ENCODE data around the gene TNFRSF11A.

Gene TNFRSF11A

GRCh38 chr18:62345909-62346308 lies 20.8 kb downstream of the TNFRSF11A start:
- DNase-seq: no peak

DNA sequence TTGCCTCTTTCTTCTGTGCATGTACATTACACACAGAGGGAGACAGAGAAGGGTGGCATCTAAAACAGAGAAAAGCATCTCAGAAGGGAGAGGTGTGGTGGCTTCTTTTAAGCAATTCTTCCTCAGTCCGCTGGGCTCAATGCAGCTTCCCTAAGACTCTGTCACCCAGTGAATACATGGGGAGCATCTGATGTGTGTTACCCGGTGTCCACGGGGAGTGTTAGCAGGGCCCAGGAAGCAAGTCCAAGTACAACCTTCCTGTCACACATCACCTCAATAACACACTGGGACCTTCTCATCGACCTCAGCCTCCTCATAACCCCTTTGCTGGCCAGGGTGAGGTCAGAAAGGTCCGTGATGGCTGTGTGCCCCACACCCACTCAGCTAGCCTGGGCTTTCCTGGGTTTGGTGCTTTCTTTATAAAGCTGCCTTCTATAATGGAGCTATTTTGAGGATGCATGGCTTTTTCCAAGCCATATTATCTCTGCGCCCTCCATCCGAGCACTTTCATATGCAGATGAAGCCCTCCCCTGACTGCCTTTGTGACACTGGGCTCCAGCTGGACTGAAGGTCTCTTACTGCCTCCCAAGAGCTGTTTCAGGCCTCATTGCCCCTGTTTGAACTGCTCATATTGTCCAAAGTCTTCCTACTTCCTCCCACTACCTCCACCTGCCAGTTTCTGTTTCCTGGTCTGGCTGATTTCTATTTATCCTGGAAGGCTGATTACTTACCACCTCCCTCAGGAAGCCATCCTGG lies 21.4 kb downstream of the TNFRSF11A start:
- no peak for DNase-seq

GRCh38 chr18:62347089-62347506 lies 22.0 kb downstream of the TNFRSF11A start:
- DNase-seq: no peak

DNA sequence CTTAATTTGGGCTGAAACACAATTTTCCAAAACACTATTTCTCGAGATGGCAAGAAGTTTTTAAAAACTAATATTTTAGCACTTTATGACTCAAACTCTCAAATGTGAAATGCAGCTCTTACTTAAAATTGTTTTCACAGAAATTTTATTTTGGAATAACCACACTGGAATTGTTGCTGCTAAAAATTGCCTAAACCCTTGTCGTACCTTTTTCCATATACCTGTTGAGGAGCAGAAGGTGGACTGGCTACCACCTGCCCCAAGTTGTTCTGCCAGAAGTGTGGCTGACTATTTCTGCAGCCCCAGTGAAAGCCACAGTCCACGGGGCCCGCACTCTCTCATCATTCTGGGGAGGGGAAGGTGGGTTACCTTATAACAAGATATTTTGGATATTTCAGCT lies 23.4 kb downstream of the TNFRSF11A start:
- no peak for DNase-seq

- no peak for DNase-seq
Measured at GRCh38 chr18:62353170-62353569, 28.1 kb downstream of the TNFRSF11A start.

DNA sequence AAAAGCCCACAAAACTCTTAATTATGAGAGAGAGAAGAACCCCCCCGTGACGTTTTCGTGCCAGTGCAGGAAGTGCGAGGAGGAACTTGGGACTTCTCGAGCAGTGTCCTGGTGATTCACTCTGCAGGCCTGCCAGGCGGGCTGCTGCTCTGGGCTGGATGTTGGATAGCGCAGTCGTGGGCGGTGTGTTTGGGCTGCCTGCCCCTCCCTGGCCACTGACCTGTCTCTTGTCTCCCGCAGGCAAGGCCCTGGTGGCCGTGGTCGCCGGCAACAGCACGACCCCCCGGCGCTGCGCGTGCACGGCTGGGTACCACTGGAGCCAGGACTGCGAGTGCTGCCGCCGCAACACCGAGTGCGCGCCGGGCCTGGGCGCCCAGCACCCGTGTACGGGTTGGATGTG lies 29.0 kb downstream of the TNFRSF11A start:
- DNase-seq: no peak

GRCh38 chr18:62357079-62357719 lies 32.1 kb downstream of the TNFRSF11A start:
- no peak for DNase-seq

DNA sequence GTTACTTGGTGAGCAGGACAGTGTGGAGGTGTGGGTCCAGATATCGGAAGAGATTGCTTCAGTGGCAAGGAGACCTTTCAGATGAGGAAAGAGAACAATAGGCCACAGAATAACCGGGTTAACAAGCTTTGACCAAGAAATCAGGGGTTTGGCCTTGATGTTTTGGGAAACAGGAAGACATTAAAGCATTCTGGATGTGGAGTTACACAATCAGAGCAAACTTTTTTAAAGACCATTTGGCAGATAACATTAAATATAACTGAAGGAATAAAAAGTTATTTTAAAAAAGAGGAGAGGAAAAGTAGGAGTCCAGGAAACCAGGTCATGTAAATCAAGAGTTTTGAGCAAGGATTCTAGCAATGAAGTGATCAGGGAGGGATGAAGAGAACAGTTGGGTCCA lies 35.7 kb downstream of the TNFRSF11A start:
- DNase-seq: no peak

GRCh38 chr18:62361288-62361687 lies 36.2 kb downstream of the TNFRSF11A start:
- DNase-seq: no peak

DNA sequence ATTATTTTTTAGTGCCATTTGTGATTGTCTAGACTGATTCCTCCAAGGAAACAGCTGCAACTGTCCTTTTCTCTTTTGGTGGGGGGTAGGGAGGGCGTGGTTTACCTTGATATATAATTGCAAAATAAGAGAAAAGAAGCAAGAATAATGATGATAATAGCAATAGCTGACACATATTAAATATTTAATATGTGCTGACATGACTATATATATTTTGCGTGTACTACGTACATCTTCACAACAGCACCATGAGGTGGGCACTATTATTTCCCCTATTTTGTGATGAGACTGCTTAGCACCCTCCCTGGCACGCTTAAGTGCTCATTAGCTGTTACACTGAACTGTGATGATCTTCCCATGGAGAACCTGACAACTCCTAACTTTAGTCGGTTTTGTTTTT lies 39.4 kb downstream of the TNFRSF11A start:
- no peak for DNase-seq

DNA sequence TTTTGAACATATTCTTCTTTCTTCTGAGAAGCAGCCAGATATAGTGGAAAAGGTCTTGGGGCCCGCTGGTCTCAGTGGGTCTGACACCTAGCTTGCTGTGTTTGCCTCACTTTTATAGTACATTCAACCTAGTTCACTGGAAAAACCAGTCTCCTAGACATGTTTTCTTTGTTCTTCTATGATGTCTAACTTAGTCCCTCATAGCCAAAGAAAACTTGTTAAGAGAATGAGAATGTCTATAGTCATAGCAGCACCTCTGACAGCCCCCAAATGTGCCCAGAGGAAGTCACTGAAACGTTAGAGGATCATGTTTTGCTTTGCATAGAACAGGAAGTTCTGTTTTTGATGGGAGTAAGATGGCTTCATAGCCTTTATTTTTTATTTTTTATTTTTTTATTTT lies 40.3 kb downstream of the TNFRSF11A start:
- DNase-seq: no peak

DNA sequence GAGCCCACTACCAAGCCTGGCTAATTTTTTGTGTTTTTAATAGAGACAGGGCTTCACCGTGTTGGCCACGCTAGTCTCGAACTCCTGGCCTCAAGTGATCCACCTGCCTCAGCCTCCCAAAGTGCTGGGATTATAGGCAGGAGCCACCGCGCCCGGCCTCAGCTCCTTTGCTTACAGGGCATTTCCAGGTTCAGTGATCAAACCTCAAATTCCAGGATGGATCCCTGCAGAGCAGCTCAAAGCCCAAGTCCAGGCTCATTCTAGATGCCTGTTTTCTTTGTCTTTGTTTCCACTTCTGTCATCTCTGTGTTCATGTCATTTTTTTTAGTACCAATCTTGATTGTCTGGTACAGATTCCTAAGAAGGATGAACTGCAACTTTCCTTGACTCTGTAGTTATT lies 41.9 kb downstream of the TNFRSF11A start:
- no peak for DNase-seq

DNA sequence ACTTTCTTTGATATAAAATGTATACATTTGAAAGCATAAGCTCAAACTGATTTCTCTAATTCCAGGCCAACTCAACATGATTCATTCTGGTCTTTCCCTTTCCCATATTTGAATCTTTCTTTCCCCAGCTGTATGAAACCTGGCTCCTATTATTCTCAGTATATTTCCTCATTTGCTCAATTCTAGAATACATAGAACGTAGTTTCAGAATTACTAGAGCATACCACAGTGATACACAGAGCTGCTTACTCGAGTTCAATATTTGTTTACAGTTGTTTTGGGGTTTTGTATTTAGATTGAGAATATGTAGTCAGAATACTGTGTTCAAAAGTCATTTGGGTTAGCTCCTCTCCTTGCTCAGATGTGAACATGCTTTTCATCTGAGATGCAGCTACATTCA lies 43.0 kb downstream of the TNFRSF11A start:
- no peak for DNase-seq

DNA sequence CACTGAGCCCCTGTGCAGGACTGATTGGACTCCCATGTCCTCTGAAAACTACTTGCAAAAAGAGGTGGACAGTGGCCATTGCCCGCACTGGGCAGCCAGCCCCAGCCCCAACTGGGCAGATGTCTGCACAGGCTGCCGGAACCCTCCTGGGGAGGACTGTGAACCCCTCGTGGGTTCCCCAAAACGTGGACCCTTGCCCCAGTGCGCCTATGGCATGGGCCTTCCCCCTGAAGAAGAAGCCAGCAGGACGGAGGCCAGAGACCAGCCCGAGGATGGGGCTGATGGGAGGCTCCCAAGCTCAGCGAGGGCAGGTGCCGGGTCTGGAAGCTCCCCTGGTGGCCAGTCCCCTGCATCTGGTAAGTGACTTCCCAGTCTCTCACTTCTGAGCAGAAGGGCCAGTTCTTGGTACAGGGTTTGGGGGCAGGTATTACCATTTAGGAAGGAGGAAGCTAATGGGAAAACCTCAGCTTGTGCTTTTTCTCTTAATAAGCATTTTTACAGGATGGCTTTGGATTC lies 44.1 kb downstream of the TNFRSF11A start:
- no peak for DNase-seq

GRCh38 chr18:62370366-62370765 lies 45.3 kb downstream of the TNFRSF11A start:
- no peak for DNase-seq

DNA sequence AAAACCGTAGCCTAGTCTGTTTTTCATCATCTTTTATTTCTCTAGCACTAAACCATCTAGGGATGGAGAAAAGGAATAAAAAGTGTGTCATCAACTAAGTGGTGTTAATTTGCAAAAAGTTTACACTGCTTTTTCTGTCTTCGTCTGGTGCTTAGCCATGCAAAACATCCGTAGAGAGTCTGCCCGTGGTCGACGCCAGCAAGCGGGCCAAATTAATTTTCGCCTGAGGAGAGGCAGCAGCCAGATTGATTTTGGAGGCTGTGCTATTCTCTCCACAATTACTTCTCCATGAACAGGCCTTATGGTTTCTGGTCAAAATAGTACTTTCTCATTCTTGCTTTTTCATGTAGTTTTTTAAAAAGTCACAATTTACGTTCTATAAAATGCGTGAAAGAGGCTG lies 46.3 kb downstream of the TNFRSF11A start:
- DNase-seq: no peak

- no peak for DNase-seq
Measured at GRCh38 chr18:62372156-62372555, 47.0 kb downstream of the TNFRSF11A start.

DNA sequence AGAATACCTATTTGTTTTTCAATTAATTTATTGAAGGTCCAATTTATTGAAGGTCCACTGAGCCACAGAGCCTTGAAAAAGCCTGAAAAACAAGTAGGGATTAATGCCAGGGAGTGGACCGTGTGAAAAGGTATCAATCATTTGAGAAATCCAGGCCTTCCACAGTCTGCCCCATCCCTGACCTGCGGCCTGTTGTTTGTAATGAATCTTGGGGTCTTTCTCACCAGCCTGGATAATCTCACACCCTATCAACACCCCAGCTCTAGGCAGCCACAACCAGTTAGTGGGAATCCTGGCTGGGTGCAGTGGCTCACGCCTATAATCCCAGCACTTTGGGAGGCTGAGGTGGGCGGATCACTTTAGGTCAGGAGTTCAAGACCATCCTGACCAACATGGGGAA lies 47.8 kb downstream of the TNFRSF11A start:
- DNase-seq: no peak

DNA sequence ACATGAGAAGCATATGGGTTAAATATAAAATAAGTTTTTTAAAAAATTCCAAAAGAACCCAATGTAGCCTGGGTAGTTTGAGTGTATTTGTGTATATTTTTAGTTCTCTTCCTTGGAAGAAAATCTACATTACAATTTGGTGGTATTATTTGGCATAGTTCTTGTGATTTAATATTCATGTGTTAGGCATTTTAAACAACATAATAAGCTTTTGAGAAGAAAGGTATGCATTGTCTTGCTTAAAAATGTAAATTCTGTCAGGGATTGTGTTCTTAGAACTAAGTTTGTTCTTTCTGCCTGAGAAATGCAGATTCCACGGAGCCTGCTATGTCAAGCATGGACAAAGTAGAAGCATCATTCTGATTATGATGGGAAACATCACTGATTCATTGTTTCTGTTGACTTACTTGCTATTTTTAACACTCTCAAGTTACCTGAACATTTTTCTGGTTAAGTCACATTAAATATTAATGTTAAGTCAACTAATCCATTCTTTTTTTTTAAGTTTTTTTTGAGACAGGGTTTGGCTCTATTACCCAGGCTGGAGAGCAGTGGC lies 49.4 kb downstream of the TNFRSF11A start:
- DNase-seq: no peak

GRCh38 chr18:62377131-62377807 lies 52.2 kb downstream of the TNFRSF11A start:
- DNase-seq: no peak

DNA sequence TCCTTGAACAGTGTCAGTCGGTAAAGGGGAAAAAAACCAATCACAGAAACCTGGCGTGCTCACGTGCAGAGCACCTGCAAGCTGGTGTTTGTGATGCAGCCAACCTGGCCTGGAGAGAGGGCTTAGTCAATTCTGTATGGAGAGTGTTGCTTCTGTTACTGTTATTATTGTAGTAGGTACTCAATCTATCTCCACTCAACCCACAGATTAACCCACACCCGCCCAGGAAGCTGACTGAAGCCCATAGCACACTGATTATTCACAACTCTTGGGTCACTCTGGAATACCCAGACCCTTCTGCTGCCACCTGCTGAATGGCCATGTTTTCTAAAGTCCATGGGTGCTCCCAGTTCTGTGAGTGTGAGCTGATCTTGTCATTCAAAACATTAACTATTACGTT lies 53.9 kb downstream of the TNFRSF11A start:
- no peak for DNase-seq

GRCh38 chr18:62381373-62381772 lies 56.3 kb downstream of the TNFRSF11A start:
- no peak for DNase-seq

DNA sequence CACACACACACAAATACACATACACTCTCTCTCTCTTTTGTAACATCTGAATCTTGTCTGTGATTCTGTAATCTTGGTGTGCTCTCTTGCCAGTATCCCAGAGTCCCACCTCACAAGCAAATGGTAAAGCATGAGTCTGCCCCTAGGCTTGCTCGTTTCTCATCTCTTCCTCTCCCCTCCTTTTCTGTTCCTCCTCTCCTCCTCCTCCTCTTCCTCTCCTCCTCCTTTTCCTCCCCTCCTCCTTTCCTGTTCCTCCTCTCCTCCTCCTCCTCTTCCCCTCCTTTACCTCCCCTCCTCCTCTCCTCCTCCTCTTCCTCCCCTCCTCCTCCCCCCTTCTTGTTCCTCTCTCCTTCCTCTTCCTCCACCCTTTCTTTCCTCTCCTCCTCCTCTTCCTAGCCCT lies 59.0 kb downstream of the TNFRSF11A start:
- no peak for DNase-seq

Measured in activated naive CD4-positive, alpha-beta T cell treated with Interleukin-2 at 50 U/mL for 16 hours (primary cell).